Fibroblast of pulmonary artery (primary cell): ENCODE measurements around the gene CACNB2.
A peak's percentile ranks its signal among the peaks of the same experiment; 100 is the strongest.

ENCODE experiments used
- DNase-seq: peaks from one replicate; pipeline ENCODE4 v3.0.0-alpha.2; 2010; ENCODE audit warnings: low read depth
- H3K4me3 ChIP-seq: replicated peaks from 2 replicates; pipeline ENCODE4 v1.5.1; 2011; ENCODE audit warnings: low read depth, mild to moderate bottlenecking, control low read depth, low read length, moderate library complexity
- TF ChIP-seq, protein P1 (sequence below): IDR thresholded peaks from 2 replicates; pipeline ENCODE4 v1.5.1; 2011; ENCODE audit warnings: mild to moderate bottlenecking, control low read depth, low read length, inconsistent platforms; ENCODE audit errors: missing control alignments

CACNB2 gene

DNA sequence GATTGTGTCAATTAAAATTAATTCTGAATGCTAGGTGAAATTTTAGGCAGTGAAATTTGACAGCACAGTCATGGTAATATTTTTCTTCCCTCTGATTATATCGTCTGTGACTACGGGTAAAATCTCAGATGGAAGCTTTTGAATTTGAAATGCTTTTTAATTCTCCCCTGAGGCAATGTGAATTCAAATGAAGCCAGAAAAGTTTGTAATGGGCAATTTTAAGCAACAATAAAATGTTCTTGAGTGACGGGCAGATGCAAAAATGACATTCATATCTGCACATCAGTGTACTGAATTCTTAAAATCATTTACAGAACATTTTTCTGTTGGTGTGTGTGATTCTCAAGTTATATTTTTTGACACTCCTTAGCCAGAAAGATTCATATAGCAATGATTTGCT is 376.6 kb downstream of the CACNB2 start:
- TF ChIP-seq, protein P1, sequence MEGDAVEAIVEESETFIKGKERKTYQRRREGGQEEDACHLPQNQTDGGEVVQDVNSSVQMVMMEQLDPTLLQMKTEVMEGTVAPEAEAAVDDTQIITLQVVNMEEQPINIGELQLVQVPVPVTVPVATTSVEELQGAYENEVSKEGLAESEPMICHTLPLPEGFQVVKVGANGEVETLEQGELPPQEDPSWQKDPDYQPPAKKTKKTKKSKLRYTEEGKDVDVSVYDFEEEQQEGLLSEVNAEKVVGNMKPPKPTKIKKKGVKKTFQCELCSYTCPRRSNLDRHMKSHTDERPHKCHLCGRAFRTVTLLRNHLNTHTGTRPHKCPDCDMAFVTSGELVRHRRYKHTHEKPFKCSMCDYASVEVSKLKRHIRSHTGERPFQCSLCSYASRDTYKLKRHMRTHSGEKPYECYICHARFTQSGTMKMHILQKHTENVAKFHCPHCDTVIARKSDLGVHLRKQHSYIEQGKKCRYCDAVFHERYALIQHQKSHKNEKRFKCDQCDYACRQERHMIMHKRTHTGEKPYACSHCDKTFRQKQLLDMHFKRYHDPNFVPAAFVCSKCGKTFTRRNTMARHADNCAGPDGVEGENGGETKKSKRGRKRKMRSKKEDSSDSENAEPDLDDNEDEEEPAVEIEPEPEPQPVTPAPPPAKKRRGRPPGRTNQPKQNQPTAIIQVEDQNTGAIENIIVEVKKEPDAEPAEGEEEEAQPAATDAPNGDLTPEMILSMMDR, result no peak
- H3K4me3 ChIP-seq, result no peak overlapping the region
- no peak for DNase-seq

DNA sequence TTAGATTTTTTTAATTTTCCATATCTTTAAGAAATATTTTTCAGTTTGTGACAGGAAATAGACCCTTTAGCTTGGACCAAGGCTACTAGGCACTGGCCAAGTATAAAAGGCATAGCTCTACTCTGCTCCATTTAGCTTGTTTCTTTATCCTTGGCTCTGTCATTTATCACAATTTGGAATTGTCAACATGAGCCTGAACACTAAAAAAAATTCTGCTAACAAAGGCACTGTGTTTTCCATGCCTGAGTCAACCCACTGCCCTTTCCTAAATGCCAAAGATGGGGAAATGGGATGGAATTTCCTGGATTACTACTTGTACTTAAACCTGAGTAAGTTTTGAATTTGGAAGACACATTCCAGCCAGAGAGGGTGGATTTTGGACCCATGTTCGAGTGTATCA is 382.8 kb downstream of the CACNB2 start:
- H3K4me3 ChIP-seq, result no peak overlapping the region
- peak; percentile 58 for DNase-seq
- TF ChIP-seq, protein P1, result no peak

DNA sequence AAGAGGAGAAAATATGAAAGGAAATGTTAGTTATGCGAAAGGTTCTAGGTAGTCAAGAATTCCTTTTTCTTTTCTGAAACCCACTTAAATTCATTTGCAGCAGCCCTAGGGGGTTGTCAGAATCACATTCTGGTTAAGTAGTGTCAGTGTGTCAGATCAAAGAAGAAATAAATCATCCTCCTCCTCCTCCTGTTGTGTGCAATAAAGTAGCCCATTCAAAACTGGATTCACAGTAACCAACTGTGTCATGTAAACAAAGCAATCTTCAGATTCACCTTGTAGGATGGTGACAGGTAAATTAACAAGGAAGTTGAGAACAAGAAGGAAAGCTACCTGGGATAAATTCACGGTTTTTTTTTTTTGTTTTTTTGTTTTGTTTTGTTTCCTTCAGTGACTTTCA is 383.6 kb downstream of the CACNB2 start:
- no peak for DNase-seq
- H3K4me3 ChIP-seq, result no peak overlapping the region
- TF ChIP-seq, protein P1, result no peak

DNA sequence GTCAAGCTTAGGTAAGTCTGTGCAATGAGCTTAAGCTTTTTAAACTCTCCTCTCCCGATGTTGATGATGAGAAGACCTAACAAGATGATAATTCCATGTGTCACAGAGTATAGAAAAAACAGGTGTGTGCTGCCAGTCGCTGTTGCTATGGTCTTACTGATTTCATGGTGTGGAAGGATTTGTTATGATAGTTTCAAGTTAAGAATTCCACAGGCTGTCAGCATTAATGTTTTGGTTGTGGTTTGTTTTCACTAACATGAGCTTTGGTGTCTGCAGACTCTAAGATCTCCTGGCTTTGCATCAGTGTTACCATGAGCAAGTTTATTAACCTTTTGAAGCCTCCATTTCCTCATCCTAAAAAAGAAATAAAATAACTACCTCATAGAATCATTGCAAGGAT is 387.5 kb downstream of the CACNB2 start:
- no peak for DNase-seq
- TF ChIP-seq, protein P1, result no peak
- no peak overlapping the region for H3K4me3 ChIP-seq

DNA sequence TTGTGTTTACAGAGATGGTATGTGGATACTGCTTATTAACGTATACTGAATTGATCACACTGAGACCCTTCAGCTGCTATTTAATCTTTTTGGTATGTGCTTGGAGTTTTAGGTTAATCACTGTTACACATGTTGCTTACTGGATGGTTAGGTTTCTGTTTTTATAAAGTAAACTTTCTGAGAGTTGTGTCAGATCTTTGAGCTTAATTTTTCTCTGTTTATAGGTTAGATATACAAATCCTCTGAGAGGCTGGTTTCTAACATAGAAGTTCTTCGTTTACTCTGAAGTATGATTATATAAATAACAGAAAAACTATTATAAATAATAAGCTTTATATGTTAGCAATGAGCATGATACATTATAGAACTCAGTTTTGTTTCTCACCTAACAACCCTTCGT is 388.1 kb downstream of the CACNB2 start:
- no peak for DNase-seq
- no peak overlapping the region for H3K4me3 ChIP-seq
- TF ChIP-seq, protein P1, result no peak

DNA sequence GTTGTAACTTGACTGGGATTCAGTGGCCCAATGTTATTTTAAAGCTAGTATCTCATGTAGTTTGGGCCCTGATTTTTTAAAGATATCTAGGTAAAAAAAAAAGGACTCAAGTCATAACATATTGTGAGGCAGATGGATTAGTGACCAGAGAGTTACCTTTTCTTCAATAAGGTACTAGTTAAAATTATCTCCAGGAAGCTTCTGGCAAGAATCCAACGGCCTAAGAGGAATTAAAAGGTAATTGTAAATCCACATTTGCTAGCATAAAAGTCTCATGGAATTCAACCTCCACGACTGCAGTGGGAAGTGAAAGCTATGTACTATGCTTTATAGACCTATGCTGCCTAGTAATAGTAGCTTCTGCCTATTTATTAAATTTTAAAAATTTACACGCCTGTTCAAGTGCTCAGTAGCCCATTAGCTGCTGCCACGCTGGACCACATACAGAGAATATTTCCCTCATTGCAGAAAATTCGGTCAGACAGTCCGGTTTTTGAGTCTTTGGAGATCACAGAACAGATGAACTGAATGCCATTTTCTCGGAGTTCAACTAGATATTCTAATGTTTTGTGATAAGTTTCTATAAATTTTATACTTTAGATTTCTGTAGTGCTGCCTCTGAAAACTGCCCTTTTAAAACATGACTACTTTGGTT is 392.8 kb downstream of the CACNB2 start:
- H3K4me3 ChIP-seq, result no peak overlapping the region
- TF ChIP-seq, protein P1, result no peak
- no peak for DNase-seq

DNA sequence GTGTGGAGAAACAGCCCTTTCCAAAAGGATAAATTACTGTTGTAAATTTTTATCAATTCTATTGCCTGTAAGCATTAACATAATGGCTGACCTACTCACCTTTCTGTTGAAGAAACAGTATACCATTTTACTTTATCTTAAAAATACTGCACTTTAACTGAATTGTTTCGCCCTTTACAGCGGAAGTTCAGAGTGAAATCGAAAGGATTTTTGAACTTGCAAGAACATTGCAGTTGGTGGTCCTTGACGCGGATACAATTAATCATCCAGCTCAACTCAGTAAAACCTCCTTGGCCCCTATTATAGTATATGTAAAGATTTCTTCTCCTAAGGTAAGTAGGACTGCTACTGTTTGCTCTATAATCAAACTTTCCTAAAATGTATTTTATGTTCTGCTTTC is 393.7 kb downstream of the CACNB2 start:
- no peak overlapping the region for H3K4me3 ChIP-seq
- TF ChIP-seq, protein P1, result no peak
- DNase-seq, result no peak
